AG04450 (cell line): ENCODE data around the gene LAMA5. TPM values are rescaled to one million over a fixed set of nuclear protein-coding genes. Genes with fewer than 3 reads are reported as not detected.

Source experiments
- CTCF ChIA-PET: fragments of 300-600, 350-600 bp; formaldehyde crosslinking; extraction: SDS; loops from one replicate; lab custom pipeline; 2022; ENCODE audit warnings: antibody characterized with exemption, inconsistent platforms; lab: Charles Lee
- POLR2A ChIA-PET: fragments of 350-600 bp; formaldehyde crosslinking; extraction: SDS; loops from one replicate; lab custom pipeline; 2021; ENCODE audit warnings: antibody characterized with exemption, inconsistent platforms; lab: Yijun Ruan, JAX
- DNase-seq: peaks from one replicate; pipeline ENCODE4 v3.0.0-alpha.2; 2011; ENCODE audit warnings: low read depth, low spot score
- H3K27ac ChIP-seq: one replicate; pipeline ENCODE4 v1.5.1; 2012; ENCODE audit warnings: low read depth, low read length, control low read depth
- H3K27me3 ChIP-seq: one replicate; pipeline ENCODE4 v1.6.0; 2012; ENCODE audit warnings: low read length; ENCODE audit not compliant: control insufficient read depth, insufficient read depth
- H3K4me3 ChIP-seq: 2 replicates; pipeline ENCODE4 v1.5.1; 2011; ENCODE audit warnings: mild to moderate bottlenecking, low read depth, low read length, control low read depth
- H3K9me3 ChIP-seq: 2 replicates; pipeline ENCODE4 v1.5.1; 2012; ENCODE audit warnings: low read length; ENCODE audit not compliant: control insufficient read depth, insufficient read depth
- polyA plus RNA-seq: library from polyadenylated mRNA; depleted of rRNA; stranded (reverse); fragments of >200 nt; gene quantifications from 2 replicates; pipeline ENCODE4 v1.2.3, GENCODE V29; 2011
- TF ChIP-seq, protein P1 (sequence below): IDR thresholded peaks from 2 replicates; pipeline ENCODE4 v1.5.1; 2011; ENCODE audit warnings: low read depth, low read length, control low read depth, inconsistent platforms

Gene LAMA5
- polyA plus RNA-seq, 1 experiment = 1.9 TPM

DNA sequence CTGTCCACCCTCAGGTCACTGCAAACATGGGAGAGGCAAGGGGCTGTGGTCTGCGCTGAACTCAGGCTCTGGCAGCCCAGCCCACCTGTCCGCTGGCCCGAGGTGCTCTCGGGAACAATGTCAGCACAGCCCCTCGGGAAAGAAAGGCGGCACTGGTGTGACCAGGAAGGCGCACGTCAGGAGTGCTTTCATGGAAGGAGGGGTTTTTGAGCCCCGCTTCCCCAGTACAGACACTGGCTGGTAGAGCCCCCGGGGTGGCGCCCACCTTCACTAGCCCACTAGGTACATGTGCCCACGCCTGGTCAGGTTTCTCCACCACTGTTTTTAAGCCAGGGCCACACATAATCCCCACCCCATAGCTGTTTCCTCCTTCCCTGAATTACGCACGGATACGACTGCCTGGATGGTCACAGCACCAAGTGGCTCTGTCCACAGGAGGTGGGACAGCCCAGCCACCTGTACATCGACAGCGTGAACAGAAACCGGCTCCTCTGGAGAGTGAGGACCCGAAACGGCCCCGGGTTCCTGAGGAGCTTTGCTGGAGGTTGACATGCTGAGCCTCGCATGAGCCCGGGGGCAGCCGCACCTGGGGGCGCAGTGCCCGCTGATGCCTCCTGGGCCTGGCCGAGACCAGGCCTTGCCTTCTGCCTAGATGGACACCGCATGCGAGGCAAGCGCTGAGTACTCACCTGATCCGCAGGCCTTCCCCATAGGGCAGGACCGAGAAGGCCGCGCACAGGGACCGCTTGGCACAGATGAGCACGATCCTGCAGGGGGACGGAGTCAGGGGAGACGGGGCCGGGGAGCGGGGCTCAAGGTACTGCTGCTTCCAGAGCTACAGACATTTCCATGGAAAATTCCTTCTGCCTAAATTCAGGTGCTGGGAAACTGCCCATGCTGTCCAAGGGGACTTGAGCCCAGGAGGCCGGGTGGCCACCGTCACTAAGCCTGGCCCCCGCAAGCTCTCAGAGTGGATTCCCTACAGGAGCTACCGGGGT is 27.4 kb upstream of the LAMA5 start:
- ChIA-PET POLR2A (no interaction called here), CTCF (interaction anchor here (0.6 kb wide), 1 partner anchor 19 kb away, joined by 3 read pairs; no protein-coding TSS in a partner anchor)
- Histone ChIP-seq H3K9me3 (peaks cover 7% of the 10 kb centered on the region; the same call in 1 of the 2 replicates), H3K4me3 (no peak overlapping the region), H3K27ac (no peak overlapping the region), H3K27me3 (no peaks in the 10 kb centered on the region)
- TF ChIP-seq, protein P1, sequence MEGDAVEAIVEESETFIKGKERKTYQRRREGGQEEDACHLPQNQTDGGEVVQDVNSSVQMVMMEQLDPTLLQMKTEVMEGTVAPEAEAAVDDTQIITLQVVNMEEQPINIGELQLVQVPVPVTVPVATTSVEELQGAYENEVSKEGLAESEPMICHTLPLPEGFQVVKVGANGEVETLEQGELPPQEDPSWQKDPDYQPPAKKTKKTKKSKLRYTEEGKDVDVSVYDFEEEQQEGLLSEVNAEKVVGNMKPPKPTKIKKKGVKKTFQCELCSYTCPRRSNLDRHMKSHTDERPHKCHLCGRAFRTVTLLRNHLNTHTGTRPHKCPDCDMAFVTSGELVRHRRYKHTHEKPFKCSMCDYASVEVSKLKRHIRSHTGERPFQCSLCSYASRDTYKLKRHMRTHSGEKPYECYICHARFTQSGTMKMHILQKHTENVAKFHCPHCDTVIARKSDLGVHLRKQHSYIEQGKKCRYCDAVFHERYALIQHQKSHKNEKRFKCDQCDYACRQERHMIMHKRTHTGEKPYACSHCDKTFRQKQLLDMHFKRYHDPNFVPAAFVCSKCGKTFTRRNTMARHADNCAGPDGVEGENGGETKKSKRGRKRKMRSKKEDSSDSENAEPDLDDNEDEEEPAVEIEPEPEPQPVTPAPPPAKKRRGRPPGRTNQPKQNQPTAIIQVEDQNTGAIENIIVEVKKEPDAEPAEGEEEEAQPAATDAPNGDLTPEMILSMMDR = no peak
- no peak for DNase-seq

DNA sequence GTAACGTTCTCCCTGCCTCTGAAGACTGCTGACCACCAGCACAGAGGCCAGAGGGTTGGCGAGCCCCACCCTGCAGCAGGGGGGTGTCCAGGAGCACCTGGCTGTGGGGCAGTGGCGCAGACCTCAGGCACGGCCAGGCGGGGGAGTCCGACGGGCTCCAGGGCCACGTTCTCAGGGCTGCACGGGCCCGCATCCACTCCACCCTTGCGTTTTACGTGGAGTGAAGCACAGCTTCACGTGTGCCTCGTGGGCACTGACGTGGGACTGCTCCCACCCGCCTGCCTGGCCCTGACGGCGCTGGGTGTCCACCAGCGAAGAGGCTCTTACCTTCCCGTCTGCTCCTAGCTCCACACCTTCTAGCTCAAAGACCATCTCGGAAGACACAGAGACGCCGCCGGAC is 26.7 kb upstream of the LAMA5 start:
- TF ChIP-seq, protein P1 = no peak
- no peak overlapping the region for H3K4me3 ChIP-seq
- ChIA-PET CTCF (no interaction called here), POLR2A (no interaction called here)
- H3K27me3 ChIP-seq = no peaks in the 10 kb centered on the region
- DNase-seq = no peak
- peaks cover 7% of the 10 kb centered on the region; the same call in 1 of the 2 replicates for H3K9me3 ChIP-seq
- no peak overlapping the region for H3K27ac ChIP-seq

DNA sequence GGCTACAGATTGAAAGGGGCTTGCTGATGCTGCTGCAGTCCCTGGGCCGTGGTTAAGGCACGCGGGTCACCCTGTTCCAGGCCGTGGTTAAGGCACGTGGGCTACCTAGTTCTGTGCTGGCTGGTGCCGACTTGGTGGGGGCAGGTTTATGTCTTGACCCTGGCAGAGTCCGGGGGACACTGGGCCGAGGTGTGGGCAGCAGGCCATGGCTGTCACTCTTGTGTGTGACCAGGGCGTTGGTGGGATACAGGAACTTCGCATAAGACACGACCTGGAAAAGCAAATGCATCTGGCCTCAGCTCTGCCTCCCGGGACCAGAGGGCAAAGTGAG is 26.2 kb upstream of the LAMA5 start:
- ChIA-PET CTCF (no interaction called here), POLR2A (no interaction called here)
- no peak for DNase-seq
- Histone ChIP-seq H3K4me3 (no peak overlapping the region), H3K27ac (no peak overlapping the region), H3K27me3 (no peaks in the 10 kb centered on the region), H3K9me3 (peaks cover 2% of the 10 kb centered on the region; the same call in 1 of the 2 replicates)
- TF ChIP-seq, protein P1 = no peak

DNA sequence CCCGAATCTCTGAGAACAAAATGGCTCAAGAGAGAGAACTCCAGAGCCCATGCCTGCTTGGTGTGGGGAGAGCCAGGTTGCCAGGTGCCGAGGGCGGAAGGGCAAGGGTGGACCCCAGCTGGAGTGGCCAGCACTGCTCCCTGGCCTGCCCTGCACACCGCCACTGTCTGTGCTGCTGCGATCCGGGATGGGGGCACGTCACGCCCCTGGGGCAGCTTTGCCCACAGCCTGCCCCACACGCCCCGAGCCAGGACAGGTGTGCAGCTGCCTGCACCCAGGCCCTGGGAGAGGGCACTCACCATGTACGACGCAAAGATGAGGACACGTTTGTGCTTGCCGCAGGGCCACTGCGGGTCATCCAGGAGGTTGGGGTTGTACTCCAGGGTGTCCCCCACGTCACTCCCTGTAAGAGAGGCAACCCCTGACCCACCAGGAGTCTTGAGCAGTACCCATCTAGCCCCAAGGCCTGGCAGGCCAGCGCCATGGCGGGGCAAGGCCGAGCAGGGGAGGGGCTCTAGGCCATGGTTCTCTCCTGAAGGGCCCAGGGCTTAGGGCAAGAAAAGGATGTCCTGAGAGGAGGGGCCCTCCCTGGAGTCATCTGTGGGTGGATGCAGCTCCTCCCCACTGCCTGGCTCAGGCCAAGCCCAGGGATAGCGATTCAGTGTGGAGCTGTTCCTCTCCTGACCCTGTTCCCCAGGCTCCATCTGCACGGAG is 25.7 kb upstream of the LAMA5 start:
- H3K4me3 ChIP-seq = no peak overlapping the region
- POLR2A ChIA-PET = no interaction called here
- no peaks in the 10 kb centered on the region for H3K27me3 ChIP-seq
- no peak for DNase-seq
- H3K9me3 ChIP-seq = no peaks in the 10 kb centered on the region; the same call in 1 of the 2 replicates
- H3K27ac ChIP-seq = no peak overlapping the region
- TF ChIP-seq, protein P1 = no peak
- CTCF ChIA-PET = interaction anchor here (1.0 kb wide), 1 partner anchor 10 kb away, joined by 3 read pairs; no protein-coding TSS in a partner anchor
